Spleen (tissue), 7 donors: ENCODE data around the gene PUS1.

Experiments used
- CTCF ChIP-seq, 11 experiments: fragments of 200-600 bp in 7 of 11; fragments of 450-650 bp in 4 of 11; sonication (generic) in 4 of 11; IDR thresholded peaks in 8 of 11; conservative IDR thresholded peaks in 3 of 11; 1 replicate in 7 of 11; 2 replicates in 4 of 11; pipeline versions ENCODE4 v1.4.0 to v1.8.0; 2016 to 2021; ENCODE audit warnings: antibody characterized with exemption in 11 of 11, inconsistent platforms in 4 of 11, mild to moderate bottlenecking in 1 of 11
- POLR2AphosphoS5 ChIP-seq, 3 donors: sonication (generic); formaldehyde crosslinking; IDR thresholded peaks; one replicate each; pipeline ENCODE4 v1.5.1; 2017; ENCODE audit warnings: antibody characterized with exemption in 3 of 3
- donor health status: DM: no; HTN: no; CAD: no; lungs with moderate emphysema.
- donor health status: DM: no; HTN: no; CAD: no.
- donor health status: DM: no; HTN: no; CAD: no.

GRCh38 chr12:131894981-131895639 lies 34.0 kb upstream of the PUS1 start:
- TF ChIP-seq CTCF (IDR thresholded peaks at IDR 0.05 in 8 of 11, conservative IDR thresholded peaks at IDR 0.05 in 3 of 11): no peak
- TF ChIP-seq POLR2AphosphoS5 (IDR thresholded peaks at IDR 0.05): no peak
